Measurements from ENCODE around the gene CTBS.

The CTBS gene

DNA sequence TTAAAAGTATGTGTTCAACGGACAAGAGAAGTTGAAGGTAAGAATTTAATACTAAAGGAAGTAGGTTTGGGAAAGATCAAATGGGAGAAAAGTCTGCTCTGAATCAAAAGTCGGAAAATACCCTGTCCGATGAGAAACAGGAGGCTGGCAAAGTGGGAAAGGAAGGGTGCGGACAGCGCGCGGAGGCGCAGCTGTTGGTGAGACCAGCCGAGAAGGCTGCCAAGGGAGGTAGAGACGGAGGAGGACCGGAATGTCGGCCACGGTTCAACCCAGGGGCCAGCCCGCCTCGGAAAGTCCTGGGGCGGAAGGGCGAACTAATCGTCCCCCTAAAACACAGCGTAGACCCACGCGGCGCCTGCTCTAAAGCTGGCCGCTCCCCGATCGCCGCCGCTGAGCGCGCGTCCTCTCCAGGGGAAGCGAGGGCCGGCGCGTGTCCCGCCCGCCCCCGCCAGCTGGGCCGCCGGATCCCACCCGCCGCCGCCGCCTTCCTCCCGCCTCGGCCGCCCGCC, 68.7 kb downstream of the CTBS start:
- no peak for FAIRE-seq

DNA sequence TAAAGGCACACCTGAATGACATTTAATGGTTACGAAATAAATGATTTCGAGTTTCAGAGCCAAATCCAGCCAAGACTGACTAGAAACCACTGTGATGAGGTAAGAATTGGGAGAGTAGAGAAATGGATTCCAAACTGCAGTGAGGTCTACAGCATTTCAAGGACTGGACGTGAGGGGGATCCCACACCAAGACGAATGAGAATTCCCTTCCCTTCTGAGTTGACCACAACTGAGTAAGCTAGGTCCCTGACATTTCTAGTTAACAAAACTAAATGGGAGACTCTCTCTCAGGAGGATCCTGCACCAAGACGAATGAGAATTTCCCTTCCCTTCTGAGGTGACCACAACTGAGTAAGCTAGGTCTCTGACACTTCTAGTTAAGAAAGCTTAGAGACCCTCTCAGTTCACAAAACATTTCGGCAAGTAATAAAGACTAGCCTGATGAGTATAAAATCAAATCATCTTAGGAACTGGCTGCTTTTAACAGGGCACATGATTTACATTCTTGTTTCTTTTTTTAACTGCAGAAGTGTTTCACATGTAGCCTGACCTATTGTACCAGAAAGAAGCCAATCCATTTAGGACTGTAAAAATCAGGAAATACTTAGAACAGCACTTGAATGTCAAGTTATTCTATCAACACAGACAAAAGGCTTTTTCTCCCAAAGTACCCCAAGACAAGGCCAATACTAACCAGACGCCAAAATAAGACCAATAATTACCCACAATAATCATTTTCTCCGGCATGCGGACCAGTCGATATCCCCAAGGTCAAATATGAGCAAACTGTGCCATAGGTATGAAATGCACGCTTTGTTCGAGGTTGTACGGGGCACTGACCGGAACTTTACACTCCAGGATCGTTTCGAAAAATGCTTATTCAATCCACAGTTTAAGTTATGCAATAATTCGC, 69.4 kb downstream of the CTBS start:
- FAIRE-seq = no peak

DNA sequence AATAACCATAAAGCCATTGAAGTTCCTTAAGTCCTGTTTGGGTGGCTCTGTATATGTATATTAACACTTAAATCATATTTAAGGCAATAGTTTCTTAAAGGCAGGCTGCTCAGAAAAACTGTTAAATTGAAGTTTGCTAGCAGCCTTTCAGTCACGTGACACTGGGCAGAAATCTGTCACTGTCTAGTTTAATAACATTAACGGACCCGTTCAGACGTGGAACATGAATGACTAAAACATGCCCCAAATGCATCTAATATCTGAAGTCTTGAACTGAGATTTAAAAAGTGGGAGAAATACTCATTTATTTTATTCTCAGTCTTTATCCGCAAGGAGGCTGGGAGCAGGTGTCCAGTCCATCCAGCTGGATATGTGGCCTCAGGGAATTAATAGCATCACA, 71.3 kb downstream of the CTBS start:
- no peak for FAIRE-seq

Data from G401.6 (cell line).